ENCODE results near the gene SECTM1.

The SECTM1 gene

DNA sequence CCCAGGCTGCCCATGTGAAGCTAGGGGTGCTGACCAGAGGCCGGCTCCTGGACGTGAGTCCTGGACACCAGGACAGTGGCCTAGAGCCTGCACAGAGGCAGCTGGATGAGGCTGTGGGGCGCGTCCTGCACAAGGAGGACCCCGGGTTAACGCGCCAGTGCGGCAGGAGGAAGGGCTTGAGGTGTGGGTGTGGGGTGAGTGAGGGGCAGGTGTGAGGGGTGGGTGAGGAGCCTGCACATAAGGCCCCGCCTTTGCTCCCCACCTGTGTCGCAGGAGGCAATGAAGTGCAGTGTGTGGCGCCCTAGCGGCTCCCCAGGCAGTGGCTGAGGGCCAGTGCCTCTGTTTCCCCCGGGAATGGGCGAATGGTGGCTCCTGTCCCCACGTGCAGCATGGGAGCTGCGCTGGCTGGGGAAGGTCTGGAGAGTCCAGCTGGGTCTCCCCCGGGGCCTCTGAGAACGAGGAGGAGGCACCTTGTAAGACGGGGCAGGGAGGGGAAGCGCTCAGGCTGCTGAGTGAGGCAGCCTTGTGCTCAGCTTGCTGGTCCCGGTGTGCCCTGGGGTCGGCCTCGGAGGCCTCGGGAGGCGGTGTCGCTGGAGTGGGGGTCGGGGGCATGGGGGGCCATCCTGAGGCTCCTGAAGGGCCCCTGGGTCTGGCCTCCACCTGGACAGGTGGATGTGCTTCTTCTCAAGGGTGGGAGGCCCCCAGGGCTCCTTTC is 19.4 kb downstream of the SECTM1 start:
- DNase-seq: no peak

DNA sequence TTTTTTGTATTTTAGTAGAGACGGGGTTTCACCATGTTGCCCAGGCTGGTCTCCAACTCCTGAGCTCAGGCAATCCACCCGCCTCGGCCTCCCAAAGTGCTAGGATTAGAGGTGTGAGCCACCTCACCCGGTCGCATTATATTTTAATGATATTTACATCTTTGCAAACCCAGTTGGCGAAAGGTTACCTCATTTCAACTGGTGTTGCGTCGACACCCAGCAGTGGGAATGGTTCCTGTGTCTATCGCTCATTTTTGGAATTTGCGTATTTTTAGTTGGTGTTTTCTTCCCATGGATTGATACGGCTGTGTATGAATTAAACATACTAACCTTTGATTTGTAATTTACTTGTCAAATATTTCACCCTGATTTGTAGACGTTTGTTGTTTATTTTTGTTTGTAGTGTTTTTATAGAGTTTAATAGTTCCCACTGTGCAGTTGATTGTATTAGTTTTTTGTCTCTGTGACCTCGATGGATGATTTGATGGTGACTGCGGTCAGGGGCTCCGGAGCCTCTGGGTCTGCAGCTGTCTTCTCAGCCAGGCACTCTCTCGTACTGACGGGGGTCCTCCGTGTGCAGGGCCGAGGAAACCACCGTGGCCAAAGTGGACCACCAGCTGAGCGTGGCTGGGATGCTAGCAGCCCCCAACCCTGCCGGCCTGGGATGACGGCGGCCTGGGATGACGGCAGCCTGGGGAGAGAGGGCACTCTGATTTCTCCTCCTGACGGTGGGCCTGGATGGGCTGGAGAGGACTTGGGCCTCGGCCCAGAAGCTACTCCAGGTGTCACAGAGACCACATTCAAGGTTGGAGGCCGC is 20.2 kb downstream of the SECTM1 start:
- DNase-seq: no peak

DNA sequence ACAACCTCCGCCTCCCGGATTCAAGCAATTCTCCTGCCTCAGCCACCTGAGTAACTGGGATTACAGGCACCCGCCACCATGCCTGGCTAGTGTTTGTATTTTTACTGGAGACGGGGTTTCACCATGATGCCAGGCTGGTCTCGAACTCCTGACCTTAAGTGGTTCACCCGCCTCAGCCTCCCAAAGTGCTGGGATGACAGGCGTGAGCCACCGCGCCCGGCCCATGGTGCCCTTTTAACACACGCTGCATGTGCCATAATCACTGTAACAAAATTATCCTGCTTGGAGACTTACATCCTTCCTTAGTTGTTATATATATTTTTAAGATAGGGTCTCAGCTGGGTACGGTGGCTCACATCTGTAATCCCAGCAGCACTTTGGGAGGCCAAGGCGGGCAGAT is 21.6 kb downstream of the SECTM1 start:
- DNase-seq: no peak

DNA sequence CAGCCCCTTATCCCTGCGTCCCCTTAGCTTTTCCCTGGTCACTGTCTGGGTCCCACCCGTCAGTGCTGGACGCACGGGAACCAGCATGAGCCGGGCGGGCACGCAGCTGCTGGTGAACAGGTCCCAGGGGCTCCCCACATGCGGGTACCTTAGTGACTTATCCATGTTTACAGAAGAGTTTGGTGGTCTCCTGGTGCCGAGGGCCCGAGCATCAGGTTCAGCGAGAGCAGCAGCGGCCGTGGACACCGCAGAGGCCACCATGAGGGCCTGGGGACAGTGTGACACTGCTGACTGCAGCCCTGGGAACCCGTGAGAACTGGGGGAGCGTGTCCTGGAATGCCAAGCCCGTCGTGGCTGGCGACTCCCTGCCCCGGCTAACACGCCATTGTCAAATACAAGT is 22.7 kb downstream of the SECTM1 start:
- DNase-seq: no peak

DNA sequence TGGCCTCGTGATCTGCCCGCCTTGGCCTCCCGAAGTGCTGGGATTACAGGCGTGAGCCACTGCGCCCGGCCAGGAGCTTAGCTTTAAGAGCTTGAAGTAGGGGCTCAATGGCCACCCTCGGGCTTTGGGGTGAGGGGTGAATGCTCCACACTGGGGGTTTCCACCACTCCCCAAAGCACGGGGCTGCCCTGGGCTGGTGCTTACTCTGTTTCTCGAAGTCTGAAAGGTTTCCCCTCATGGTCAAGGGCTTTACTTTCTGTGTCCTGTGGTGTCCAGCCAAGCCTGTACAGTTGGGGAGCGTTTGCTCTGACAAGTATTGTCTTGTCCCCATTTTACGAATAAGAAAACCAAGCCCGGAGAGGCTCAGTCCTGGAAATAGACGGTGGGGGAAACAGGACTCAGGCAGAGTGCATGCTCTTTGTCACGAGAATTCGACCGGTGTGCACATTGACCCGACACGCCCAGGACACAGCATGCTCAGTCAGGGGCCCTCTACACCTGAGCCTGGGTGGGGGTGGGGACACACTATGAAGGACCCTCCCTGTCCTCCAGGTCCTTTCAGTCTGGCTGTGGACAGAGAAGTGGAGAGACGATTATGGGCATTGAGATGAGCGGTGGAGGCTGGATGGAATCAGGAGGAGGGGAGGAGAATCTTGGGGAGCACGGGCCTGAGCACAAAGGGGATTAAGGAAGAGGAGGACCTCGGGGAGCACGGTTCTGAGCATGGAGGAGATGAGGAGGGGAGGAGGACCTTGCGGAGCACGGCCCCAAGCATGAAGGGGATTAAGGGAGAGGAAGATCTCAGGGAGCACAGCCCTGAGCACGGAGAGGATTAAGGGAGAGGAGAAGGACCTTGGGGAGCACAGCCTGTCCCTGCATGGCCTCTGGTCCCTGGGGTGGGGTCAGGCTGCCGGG is 23.7 kb downstream of the SECTM1 start:
- DNase-seq: no peak

DNA sequence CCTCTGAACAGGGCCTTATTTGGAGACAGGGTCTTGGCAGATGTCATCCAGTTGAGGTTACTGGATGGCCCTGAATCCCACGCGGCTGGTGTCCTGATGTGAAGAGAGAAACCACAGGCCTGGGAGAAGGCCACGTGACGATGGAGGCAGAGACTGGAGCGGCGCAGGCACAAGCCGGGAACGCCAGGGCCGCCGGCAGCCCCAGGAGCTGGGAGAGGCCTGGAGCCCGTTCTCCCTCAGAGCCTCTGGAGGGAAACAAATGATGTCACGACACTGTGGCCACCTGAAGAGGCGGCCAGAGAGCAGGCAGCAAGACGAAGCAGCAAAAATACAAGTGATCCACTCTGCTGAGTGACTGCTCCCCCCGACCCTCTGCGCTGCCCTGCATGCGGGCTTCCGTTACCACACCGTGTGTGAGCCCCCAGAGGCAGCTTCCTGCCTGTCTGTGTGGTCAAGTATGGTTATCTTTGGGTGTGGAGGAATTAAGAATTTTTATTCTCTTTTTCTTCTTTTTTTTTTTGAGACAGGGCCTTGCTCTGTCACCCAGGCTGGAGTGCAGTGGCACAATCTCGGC is 27.8 kb downstream of the SECTM1 start:
- no peak for DNase-seq

DNA sequence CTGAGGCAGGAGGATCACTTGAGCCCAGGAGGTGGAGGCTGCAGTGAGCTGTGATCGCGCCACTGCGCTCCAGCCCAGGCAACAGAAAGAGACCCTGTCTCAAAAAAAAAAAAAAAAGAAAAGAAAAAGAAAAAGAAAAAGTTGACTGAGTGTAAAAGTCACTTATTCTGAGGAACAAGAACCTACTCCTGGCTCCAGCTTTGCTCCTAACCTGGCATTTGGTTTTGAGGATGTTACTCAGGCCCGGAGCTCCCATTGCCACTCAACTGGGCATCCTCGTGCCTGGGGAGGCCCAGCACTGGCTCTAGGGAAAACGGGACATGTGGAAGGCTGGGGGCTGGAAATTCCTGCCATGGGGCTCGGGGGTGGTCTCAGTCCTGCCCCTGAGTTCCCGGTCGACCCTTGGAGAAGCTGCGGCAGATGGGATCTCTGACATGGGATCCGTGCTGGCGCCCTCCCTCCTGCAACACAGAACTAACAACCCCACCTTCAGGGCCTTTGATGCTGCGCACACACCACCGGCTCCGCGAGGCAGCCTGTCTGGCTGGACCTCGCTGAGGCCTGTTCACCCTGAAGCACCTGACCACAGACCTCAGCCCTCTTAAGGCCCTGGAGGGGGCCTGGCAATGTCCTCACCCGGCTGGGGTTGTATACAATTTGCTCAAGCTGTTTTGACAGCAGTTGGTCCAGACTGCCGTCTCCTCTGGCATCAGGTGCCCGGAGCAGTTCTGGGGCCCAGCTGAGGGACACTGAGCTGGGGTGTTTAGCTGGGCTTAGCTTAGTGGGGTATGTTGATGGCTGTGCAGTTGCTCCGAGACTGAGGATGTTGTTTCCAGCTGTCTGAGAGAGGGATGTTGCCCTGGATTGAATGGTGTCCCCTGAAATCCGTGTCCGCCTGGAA is 28.5 kb downstream of the SECTM1 start:
- DNase-seq: no peak

DNA sequence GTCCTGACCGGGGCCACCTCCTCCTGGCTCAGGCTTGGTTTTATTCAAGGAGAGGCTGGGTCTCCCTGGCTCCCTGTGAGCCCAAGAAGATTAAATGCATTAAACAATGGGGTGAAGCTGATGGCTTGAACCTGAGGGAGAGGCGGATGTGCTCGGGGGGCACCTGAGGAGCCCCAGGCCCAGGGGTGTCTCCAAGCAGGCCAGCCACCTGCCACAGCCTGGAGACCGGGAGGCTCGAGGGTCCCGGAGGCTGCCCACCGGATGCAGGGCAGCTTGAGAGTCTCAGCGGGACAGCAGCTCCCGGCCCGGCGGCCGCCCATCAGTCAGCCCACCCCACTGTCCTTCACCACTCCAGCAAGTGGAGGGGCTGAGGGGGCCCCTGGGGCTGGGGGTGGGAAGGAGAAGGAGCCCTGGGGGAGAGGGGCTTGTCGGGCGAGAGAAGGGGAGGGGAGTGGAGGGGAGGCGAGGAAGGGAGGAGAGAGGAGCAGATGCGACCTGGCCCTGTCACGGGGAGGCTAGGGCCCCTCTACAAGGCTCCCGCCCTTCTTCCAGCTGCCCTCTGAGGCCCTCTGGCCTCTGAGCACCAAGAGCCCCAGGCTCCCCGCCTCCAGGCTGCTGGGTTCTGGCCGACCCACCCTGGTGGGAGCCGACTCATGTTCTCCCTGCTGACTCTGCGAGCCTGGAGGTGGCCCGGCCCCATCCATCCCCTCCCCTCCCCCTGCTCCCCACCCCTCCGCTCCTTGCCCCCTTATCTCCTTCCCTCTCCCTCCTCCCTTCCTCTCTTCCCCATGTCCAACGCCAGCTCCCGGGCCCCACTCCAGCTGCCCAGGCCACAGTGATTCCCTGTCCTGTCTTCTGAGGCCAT is 29.4 kb downstream of the SECTM1 start:
- no peak for DNase-seq

DNA sequence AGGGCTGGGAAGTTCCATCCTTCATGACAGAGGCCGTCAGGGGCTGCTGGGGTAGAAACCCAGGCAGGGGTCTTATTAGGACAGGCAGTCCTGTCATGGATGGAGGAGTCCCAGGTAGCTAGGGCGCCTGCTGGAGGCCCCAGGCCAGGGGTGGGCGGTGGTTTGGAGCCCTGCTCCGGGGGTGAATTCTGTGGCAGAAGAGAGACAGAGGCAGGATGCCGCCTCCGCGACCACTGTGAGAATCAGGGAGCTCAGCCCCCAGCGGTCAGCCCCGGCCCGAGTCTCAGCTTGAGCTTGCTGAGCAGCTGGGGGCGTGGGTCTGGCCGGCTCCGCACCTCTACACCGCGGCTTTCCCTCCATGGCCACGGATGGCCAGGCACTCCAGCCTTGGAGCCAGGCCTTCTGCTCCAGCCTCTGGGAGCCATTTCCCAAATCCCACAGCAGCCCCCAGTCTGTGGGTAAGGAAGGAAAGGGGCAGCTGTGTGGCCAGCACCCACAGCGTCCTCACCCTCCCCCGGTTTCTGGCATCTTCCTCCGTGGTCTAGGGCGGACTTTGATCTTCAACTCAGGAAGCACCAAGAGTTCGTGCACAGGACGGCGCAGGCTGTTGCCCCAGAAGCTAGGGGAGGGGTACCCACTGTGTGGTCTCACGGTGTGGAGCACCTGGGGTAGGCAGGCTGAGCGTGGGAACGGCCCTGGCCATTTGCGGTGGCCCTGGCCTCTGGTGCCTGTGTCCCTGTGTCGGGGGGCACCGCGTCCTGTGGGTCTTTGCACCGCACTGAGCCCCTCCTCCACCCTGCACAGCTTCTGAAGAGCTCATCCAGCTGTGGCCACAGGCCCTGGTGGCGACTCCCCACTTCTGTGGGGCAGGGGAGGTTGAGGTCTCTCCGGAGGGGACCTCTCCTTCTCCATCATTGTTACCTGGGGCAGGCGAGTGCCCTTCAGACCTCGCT is 30.3 kb downstream of the SECTM1 start:
- DNase-seq: no peak

DNA sequence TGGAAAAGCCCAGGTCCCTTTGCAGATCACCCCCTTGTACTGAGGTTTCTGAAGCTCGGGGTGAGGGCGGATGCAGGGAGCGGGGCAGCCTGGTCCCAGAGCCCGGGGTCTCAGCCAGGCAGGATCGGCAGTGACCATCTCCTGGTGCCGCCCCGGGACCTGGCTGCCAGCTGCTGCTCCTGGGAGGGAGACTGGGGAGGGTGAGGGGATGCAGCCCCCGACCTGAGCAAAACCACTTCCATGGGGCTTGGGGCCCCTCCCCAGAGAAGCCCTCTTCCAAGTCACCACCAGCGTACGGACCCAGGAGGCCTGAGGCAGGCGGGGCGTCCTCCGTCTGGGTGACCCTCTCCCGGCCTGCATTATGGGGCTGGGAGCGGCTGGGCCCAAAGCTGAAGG is 31.0 kb downstream of the SECTM1 start:
- no peak for DNase-seq

DNA sequence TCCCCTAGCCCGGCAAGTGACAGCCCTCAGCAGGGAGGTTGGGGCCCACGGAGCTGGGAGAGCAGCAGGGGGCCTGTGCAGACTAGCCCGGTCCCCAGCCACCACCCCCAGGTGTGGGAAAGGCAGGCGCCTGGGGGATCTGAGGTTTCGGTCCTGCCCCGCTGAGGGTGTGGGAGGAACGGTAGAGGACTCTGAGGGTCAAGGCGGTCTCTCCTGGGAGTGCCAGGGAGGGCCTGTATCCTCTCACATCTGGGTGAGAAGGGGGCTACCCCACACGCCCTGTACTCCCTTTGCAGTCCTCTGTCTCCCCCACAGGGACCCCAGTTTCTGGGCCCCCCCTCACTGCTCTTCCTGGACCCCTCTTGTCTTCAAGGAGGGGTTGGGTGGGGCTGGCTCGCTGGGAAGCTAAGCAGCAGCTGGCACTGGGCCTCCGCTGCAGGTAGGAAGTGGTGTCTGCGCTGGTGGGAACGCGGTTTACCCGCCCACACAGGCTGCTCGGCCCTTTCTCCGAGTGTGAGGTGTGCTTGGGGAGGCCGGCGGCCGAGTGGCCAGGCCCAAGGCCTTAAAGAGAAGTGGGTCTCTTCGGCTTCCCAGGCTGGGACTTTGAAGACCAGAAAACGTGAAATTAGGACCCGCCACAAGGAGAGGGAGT is 31.5 kb downstream of the SECTM1 start:
- no peak for DNase-seq

DNA sequence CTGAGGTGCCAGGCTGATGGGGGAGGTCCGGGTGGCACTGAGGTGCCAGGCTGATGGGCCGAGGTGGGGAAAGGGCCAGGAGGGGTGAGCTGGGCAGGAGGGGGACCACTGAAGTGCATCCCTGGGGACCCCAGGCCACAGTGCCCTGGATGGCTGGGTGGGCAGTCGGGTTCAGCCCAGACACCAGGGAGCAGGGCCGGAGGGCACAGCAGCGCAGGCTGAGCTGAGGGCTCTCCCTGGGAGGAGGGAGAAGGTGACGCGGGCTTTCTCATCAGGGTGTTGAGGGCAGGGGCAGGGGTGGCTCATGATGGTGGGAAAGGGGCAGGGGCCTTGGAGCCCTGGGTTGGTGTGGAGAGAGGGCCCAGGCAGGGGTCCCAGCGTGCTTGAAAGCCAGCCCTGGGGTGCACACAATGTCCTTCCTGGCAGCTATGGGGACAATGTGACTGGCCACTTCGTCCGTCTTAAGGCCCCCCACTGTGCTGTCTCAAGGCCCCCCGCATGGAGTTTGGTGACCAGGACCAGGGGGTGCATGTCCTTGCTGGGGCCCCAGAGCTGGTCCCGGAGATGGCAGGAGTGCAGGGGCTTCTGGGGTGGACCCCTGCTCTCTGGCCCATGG is 32.2 kb downstream of the SECTM1 start:
- DNase-seq: no peak

DNA sequence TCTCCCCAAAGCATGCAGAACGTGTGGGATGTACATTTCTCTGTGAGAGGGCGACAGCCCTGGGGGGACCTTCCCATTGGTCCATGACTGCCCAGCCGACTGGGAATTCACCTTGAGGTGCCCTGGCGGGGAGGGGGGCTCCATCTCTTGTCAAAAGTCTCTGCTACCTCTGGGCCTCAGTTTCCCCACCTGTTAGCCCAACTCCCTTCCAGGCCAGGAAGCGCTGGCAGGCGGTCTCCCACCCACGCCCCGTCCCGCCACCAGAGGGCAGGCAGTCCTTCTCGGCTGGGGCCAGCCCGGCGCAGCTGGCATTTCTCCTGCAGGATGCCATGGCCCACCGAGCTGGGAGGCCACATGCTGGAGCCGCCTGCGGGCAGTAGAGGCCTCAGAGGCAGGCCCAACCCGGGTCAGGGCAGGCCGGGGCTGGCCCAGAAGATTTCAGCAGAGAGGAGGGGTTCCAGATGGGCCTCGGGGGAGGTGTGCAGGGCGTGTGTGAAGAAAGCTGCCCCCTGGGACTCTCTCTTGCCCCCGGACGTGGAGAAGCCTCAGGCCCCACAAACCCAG is 32.8 kb downstream of the SECTM1 start:
- DNase-seq: peak in 1 of 2 donors; percentile 55

DNA sequence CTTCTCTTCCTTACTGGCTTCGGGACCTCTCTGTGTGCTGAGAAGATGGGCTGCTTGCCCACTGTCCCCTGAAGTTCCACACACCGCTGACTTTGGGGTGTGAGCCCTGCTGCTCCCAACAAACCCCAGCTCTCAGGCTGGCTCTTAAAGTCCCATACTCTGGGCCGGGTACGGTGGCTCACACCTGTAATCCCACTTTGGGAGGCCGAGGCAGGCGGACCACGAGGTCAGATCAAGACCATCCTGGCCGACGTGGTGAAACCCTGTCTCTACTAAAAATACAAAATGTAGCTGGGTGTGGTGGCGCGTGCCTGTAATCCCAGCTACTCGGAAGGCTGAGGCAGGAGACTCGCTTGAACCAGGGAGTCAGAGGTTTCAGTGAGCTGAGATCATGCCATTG is 33.3 kb downstream of the SECTM1 start:
- no peak for DNase-seq

DNA sequence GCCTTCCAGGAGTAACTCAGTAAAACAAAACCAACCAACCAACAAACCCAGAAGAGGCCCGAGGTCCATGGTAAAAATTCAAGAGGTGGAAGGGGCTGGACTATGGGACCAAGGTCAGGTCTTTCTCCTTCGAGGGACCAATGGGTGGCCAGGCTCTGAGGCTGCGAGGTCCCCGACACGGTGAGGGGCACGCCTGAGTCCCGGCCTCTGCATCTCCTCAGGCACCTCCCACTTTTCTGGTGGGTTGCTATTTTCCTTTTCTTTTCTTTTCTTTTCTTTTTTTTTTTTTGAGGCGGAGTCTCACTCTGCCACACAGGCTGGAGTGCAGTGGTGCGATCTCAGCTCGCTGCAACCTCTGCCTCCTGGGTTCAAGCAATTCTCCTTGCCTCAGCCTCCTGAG is 34.1 kb downstream of the SECTM1 start:
- DNase-seq: no peak

DNA sequence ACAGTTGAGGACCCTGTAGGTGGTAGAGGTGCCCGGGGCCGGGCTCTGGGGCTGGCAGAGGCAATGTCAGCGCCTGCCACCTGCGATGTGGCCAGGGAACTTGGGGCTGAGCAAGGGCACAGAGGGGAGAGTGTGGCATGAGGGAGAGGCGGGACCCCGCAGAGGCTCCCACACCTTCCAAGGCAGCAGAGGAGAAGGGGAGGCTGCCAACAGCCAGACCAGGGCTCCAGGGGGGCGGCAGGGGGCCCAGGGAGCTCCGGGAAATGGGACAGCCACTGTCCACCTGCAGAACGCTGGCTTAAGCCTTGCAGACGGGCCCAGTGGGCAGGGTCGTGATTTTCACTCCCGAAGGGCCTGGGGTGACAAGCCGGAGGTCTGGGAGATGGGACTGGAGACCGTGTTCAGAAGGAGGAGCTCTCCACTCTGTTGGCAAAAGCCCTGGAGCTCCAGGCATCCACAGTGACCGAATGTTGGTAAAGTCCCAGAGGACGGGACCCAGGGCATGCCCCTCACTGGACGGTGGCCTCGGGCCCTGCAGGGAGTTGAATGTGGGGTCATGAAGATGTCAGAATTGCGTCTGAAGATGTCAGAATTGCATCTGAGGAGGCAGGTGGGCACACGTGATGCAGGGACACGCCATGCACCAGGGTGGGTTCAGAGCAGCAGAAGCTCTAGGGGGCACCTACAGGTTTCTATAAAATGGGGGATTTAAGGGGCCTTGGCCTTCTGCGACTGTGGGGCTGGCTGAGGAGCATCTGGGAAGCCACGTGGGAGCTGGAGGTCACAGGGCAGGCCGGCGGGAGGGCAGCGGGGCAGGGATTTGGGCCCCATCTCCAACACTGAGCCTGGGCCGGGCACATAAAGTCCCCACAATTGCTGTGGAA is 34.8 kb downstream of the SECTM1 start:
- no peak for DNase-seq

Measured in inflammatory macrophage treated with lipopolysaccharide for 1 hour (primary cell).